ENCODE measurements around the gene FDXACB1.

The FDXACB1 gene

DNA sequence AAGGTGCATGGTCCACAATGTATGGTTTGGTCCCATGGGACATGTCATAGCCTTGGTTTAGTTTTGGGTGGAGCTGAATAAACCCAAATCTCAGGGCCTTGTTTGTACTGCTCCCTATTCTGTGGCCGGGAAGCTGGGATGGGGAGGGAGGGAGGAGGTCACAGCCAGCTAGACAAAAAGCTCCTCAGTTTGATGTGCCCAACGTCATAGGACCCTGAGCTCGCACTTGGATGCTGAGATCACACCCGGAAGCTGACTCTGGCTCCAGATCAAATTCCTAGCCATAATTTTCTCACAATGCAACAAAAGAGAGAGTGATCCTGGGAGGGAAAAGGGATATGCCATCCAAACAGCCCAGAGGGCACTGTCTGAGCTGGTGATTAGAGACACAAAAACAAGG, 35.0 kb upstream of the FDXACB1 start:
- TF ChIP-seq CTCF (IDR thresholded peaks at IDR 0.05; ENCODE audit: low read depth, low read length) = no peak
- peak; percentile 66 to 88 for DNase-seq (ENCODE audit: low read depth in 2 of 2)
- H3K4me3 ChIP-seq (replicated peaks in 1 of 2; ENCODE audit: low read depth in 2 of 2, low read length in 2 of 2) = peak overlapping the region in 1 of 2 donors; percentile 43

DNA sequence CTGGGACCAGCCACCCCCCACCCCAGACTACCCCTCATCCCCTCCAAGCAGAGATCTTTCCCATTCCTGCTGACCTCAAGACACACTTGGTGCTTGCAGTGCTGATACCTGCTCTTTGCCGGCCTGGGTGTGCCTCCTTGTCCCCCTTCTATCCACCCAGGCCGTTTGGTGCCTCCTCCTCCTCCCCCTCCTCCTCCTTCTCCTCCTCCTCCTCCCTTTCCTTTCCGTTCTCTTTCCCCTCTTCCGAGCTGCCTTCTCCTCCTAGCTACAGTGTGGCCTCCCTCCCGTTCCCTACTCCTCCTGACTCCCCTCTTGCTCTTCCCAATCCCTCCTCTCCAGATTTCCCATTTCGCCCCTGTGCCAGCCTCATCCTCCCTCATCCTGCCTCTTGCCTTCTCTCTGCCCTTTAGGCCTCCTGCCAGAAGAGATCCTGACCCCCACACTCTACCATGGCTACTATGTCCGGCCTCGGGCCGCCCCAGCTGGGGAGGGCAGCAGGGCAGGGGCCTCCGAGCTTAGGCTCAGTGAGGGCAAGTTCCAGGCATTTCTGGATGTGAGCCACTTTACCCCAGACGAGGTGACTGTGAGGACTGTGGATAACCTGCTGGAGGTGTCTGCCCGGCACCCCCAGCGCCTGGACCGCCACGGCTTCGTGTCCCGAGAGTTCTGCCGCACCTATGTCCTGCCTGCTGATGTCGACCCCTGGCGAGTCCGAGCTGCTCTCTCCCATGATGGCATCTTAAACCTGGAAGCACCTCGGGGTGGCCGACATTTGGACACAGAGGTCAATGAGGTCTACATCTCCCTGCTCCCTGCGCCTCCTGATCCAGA, 34.3 kb upstream of the FDXACB1 start:
- H3K4me3 ChIP-seq (replicated peaks in 1 of 2; ENCODE audit: low read depth in 2 of 2, low read length in 2 of 2) = peak overlapping the region in 1 of 2 donors; percentile 43
- no peak for TF ChIP-seq CTCF (IDR thresholded peaks at IDR 0.05; ENCODE audit: low read depth, low read length)
- peak in 1 of 2 donors; percentile 38 for DNase-seq (ENCODE audit: low read depth in 2 of 2)

- DNase-seq (ENCODE audit: low read depth in 2 of 2) = no peak
- peak within 1 kb of the TSS; percentile 19 to 43 for H3K4me3 ChIP-seq (replicated peaks in 1 of 2; ENCODE audit: low read depth in 2 of 2, low read length in 2 of 2)
- no peak for TF ChIP-seq CTCF (IDR thresholded peaks at IDR 0.05; ENCODE audit: low read depth, low read length)
These were observed 33.6 kb upstream of the FDXACB1 start, which contains the start of gene HSPB2 for GRCh38 chr11:111912535-111912934. HSPB2 (plus strand) TSS chr11:111912734; CDS start chr11:111912830, 96 bp downstream.

DNA sequence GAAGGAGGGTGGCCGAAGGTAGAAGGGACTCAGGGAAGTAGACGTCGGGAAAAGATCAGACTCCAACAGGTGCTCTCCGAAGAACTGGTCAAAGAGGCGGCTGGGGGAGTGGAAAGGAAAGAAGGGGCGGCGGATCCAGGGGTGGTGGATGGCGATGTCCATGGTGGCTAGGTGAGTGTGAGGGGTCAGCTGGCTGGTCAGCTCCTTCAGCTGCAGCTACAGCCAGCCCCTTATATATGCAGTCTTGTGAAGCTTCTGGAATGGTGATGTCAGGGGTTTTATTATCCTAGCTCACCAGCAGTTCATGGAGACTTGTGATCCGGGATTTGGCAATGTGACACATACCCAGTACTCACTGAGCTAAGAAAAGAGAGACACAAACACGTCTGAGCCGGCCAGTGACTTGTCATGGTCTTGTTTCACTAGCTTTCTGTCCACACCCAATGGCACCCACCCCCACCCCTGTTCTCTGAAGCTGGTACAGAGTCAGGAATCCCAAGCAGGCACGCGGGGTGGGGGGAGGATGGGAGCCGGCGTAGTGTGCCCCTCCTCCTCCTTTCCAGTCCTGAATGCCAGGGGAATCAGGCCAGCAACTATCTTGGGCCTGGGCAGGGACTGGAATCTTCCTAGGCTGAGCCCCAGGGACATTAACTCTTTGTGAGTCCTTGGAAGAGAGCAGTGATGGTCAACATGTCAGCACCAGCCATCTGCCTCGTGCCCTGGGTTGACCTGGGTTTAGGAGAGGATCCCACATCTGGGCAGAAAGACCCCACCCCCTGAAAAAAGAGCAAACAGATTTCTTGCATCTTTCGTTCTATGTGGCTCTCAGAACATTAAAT, 32.8 kb upstream of the FDXACB1 start, which contains the start of gene CRYAB:
Gene CRYAB, minus strand, starts transcription at position 208 of the 839 bp plus-strand sequence. Its CDS starts 46 bp downstream, at position 162.
- DNase-seq (ENCODE audit: low read depth in 2 of 2) = peak; percentile 73 to 92
- no peak for TF ChIP-seq CTCF (IDR thresholded peaks at IDR 0.05; ENCODE audit: low read depth, low read length)
- peak within 1 kb of the TSS; percentile 19 to 43 for H3K4me3 ChIP-seq (replicated peaks in 1 of 2; ENCODE audit: low read depth in 2 of 2, low read length in 2 of 2)

GRCh38 chr11:111910676-111911562, 32.0 kb upstream of the FDXACB1 start:
- peak overlapping the region in 1 of 2 donors; percentile 6 for H3K4me3 ChIP-seq (replicated peaks in 1 of 2; ENCODE audit: low read depth in 2 of 2, low read length in 2 of 2)
- no peak for TF ChIP-seq CTCF (IDR thresholded peaks at IDR 0.05; ENCODE audit: low read depth, low read length)
- peak in 1 of 2 donors; percentile 51 for DNase-seq (ENCODE audit: low read depth in 2 of 2)

DNA sequence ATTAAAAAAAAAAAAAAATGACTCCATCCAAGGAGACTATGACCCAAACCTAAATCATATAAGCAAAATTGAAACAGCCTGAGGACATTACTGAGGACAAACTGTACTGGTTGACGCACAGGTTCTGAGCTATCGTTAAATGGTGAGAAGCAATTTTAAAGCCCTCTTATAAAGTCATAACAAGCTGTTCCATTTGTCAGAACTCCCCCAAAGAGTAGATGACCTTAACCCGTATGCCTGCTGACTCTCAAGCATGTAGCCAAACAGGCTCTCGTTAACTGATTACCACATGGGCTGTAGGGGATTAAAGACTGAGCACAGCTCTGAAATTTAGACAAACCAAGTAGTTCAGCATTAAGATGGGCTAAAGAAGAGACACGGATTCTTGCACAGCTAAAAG, 30.4 kb upstream of the FDXACB1 start:
- H3K4me3 ChIP-seq (replicated peaks in 1 of 2; ENCODE audit: low read depth in 2 of 2, low read length in 2 of 2) = no peak overlapping the region
- no peak for TF ChIP-seq CTCF (IDR thresholded peaks at IDR 0.05; ENCODE audit: low read depth, low read length)
- DNase-seq (ENCODE audit: low read depth in 2 of 2) = no peak
